Osteocyte (in vitro differentiated cells): ENCODE data around the gene MAPT. TPM values are rescaled to one million over a fixed set of nuclear protein-coding genes. Genes with fewer than 3 reads are reported as not detected.

Source experiments
- DNase-seq: peaks from one replicate; pipeline ENCODE4 v3.0.0; 2021; ENCODE audit warnings: mixed read lengths; ENCODE audit not compliant: unreplicated experiment; ENCODE audit errors: extremely low spot score
- H3K27ac Mint-ChIP-seq: one replicate; pipeline ENCODE4 v1.8.0; 2021; ENCODE audit warnings: mild to moderate bottlenecking, mixed read lengths; ENCODE audit not compliant: unreplicated experiment
- H3K27me3 Mint-ChIP-seq: one replicate; pipeline ENCODE4 v1.8.0; 2021; ENCODE audit warnings: mixed read lengths; ENCODE audit not compliant: unreplicated experiment
- H3K36me3 Mint-ChIP-seq: one replicate; pipeline ENCODE4 v1.8.0; 2021; ENCODE audit warnings: mixed read lengths; ENCODE audit not compliant: unreplicated experiment
- H3K4me1 Mint-ChIP-seq: one replicate; pipeline ENCODE4 v1.8.0; 2021; ENCODE audit warnings: mixed read lengths; ENCODE audit not compliant: unreplicated experiment
- H3K4me3 Mint-ChIP-seq: one replicate; pipeline ENCODE4 v1.8.0; 2021; ENCODE audit warnings: mild to moderate bottlenecking, moderate library complexity, mixed read lengths; ENCODE audit not compliant: unreplicated experiment
- H3K9me3 Mint-ChIP-seq: one replicate; pipeline ENCODE4 v1.8.0; 2021; ENCODE audit warnings: mixed read lengths; ENCODE audit not compliant: unreplicated experiment
- CTCF ChIP-seq: fragments of 200-600 bp; sonication (generic); IDR thresholded peaks from 2 replicates; pipeline ENCODE4 v1.5.0; 2021; ENCODE audit warnings: antibody characterized with exemption, mild to moderate bottlenecking, moderate library complexity
- total RNA-seq: library from RNA; stranded (reverse); gene quantifications from 2 replicates; pipeline ENCODE4 v1.2.1, GENCODE V29; 2021

MAPT gene
- total RNA-seq, 1 donor from 2014 or later: 1.6 TPM

DNA sequence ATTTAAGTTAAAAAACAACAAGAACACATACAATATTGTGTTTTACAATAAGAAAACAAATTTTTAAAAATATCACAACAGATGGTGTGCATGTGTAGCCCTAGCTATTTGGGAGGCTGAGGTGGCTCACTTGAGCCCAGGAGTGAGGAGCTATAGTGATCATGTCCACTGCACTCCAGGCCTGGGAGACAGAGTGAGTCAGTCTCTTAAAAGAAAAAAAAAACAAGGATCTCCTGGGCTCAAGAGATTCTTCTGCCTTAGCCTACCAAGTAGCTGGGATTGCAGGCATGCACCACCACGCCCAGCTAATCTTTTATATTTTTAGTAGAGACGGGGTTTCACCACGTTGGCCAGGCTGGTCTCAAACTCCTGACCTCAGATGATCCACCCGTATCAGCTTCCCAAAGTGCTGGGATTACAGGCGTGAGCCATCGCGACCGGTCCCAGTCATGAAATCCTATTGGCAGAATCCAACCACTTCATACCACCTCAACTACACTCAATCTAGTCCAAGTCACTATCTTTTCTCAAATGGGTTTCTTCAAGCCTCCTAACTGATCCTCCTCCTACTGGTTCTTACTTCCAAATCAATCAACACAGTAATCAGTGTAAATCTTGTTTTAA is 159.7 kb downstream of the MAPT start:
- no peak for TF ChIP-seq CTCF
- H3K27me3 Mint-ChIP-seq: no peaks in the 10 kb centered on the region
- no peak overlapping the region for H3K27ac Mint-ChIP-seq
- H3K9me3 Mint-ChIP-seq: no peaks in the 10 kb centered on the region
- no peak overlapping the region for H3K4me3 Mint-ChIP-seq
- H3K36me3 Mint-ChIP-seq: peaks cover 44% of the 10 kb centered on the region
- no peak for DNase-seq
- peaks cover 24% of the 10 kb centered on the region for H3K4me1 Mint-ChIP-seq

GRCh38 chr17:46056800-46057304 is 162.5 kb downstream of the MAPT start:
- no peak for TF ChIP-seq CTCF
- no peak for DNase-seq
- Mint-ChIP-seq H3K36me3 (peaks cover 44% of the 10 kb centered on the region), H3K27me3 (no peaks in the 10 kb centered on the region), H3K4me1 (peaks cover 24% of the 10 kb centered on the region), H3K4me3 (no peak overlapping the region), H3K9me3 (no peaks in the 10 kb centered on the region), H3K27ac (peak overlapping the region; percentile 75)

GRCh38 chr17:46057366-46057765 is 163.0 kb downstream of the MAPT start:
- Mint-ChIP-seq H3K9me3 (no peaks in the 10 kb centered on the region), H3K4me3 (no peak overlapping the region), H3K36me3 (peaks cover 43% of the 10 kb centered on the region), H3K4me1 (peaks cover 24% of the 10 kb centered on the region), H3K27me3 (no peaks in the 10 kb centered on the region), H3K27ac (peak overlapping the region; percentile 75)
- TF ChIP-seq CTCF: no peak
- DNase-seq: no peak

DNA sequence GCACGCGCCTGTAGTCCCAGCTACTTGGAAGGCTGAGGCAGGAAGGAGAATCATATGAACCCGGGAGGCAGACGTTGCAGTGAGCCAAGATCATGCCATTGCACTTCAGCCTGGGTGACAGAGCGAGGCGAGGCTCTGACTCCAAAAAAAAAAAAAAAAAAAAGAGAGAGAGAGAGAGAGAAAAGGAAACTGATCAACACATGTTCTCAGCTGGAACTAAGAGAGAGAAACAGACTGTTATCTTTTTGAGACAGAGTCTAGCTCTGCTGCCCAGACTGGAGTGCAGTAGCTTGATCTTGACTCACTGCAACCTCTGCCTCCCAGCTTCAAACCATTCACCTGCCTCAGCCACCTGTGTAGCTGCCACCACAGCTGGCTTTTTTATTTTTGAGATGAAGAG is 165.1 kb downstream of the MAPT start:
- DNase-seq: no peak
- Mint-ChIP-seq H3K36me3 (peaks cover 40% of the 10 kb centered on the region), H3K27me3 (no peaks in the 10 kb centered on the region), H3K27ac (no peak overlapping the region), H3K4me1 (peaks cover 37% of the 10 kb centered on the region), H3K4me3 (no peak overlapping the region), H3K9me3 (no peaks in the 10 kb centered on the region)
- no peak for TF ChIP-seq CTCF

DNA sequence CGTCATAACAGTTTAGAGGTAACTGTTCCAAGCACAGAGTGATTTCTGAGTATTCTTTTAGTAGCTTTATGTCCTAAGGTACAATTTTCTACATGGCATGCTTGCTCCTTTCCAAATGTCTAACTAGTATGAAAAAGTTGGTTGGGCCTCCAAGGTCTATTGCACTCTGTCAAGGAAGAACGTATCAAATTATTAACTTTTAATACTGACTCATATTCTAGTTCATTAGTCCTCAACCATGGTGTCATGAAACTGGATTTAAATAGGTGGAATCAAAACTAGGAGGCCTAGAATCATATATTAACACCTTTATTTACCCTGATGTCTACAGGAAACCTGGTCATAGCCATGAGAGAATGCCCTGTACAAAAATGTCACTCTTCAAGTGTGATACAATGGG is 166.1 kb downstream of the MAPT start:
- H3K4me3 Mint-ChIP-seq: no peak overlapping the region
- no peak overlapping the region for H3K27ac Mint-ChIP-seq
- no peak for TF ChIP-seq CTCF
- no peak for DNase-seq
- H3K36me3 Mint-ChIP-seq: peaks cover 44% of the 10 kb centered on the region
- H3K9me3 Mint-ChIP-seq: no peaks in the 10 kb centered on the region
- H3K27me3 Mint-ChIP-seq: no peaks in the 10 kb centered on the region
- peaks cover 39% of the 10 kb centered on the region for H3K4me1 Mint-ChIP-seq
